ENCODE data around the gene KAT2B.
"Not testable (repeated sequence)": the region's sequence is repeated elsewhere in the genome, so short reads cannot be mapped to it uniquely, and the experiment has no call there.

KAT2B gene

DNA sequence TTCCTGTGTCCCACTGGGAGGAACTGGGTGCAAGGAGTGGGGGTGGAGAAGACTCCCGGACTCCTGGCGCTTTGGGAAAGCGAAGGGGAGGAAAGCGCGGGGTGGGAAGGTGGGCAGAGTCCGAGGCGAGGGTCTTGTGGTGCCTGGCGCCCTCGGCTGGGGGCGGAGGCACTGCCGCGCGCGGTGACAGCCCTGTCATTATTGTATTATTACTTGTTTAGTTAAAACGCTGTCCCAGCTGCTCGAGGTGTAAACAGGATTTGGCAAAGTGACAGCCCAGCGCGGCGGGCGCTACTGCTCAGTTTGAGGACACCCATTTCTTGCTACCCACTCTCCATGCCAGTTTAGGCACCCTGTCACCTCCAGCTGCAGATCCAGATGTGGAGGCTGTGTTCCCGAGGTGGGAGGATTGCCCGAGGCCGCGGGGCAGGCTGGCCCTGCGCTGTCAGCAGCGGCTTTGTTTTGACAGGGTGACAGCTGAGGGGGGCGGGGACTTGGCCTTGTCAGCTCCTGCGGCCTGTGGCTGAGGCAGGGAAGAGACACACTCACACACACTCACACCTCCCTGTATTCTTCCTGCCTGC, 1.0 kb downstream of the KAT2B start:
- peak; percentile 55 to 75 for DNase-seq (ENCODE audit: low read depth in 2 of 2)

DNA sequence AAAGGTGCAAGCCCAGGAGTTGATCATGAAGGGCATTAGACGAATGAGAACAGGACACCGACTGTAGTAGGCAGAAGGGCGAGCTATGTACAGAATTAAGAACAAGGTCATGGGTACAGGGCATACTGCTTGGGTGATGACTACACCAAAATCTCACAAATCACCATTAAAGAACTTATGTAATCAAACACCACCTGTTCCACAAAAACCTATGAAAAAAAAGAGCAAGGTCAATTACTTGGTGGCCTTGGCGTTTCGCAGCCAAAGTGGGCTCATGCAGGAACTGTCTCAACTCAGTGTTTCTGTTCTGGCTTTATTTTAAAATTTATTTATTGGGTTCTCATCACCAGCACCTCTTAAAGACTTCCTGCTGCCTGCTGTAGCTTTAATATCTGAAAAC, 2.1 kb downstream of the KAT2B start:
- DNase-seq (ENCODE audit: low read depth in 2 of 2), result no peak

DNA sequence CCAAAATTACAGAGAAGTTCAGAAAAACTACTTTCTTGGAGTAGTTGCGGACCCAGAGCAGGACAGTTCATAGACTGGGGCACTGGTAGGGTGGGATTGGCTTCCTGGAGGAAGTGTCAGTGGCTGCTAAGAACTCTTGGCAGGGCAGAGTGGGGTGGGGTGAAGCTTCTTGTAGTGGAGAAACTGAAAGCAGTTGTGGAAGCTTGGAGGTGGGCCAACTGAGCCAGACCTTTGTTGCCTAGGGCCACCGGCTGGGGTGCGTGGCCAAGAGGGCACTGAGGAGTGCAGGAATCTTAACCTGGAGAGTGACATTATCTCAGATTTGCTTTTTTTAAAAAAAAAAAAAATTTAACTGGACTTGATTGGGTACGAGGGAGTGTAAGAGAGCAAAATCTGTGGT, 3.1 kb downstream of the KAT2B start:
- no peak for DNase-seq (ENCODE audit: low read depth in 2 of 2)

DNA sequence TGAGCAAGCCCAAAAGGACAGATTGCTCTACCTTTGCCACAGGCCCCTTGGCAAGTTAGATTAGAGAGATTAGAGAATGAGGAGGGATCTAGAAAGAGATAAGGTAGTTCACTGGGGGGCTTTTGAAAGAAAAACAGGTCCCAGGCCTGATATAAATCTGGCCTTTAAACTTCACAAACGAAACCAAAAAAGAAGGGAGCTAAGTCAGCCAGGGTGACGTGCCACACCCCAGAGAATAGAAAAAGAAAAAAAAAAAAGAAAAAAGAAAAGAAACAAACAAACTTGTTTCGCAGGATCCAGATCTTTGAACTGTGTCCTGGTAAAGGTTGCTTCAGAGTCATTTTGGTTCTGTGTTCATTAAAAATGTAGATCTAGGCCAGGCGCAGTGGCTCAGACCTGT, 3.6 kb downstream of the KAT2B start:
- no peak for DNase-seq (ENCODE audit: low read depth in 2 of 2)

DNA sequence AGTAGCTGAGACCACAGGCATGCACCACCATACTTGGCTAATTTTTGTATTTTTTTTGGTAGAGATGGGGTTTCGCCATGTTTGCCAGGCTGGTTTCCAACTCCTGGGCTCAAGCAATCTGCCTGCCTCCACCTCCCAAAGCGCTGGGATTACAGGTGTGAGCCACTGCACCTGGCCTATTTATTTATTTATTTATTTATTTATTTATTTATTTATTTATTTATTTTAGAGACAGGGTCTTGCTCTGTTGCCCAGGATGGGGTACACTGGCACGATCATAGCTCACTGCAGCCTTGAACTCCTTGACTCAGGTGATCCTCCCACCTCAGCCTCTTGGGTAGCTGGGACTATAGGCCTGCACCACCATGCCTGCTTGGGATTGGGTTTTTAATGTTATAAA, 4.9 kb downstream of the KAT2B start:
- DNase-seq (ENCODE audit: low read depth in 2 of 2), result not testable (repeated sequence)

DNA sequence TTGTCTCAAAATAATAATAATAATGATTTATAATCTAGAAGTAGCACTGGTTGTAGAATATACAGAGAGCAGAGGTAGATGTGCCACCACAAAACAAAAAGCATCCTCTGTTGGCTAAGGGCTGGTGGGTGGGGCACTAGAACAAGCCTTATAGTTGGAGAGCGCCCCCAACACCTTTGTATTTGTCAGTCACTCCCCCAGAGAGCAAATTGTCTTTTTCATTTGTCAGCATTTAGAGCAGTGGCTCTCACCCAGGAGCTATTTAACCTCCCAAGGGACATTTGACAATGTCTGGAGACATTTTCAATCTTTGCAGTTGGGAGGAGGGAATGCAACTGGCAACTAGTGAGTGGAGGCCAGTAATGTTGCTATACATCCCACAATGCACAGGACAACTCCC, 6.3 kb downstream of the KAT2B start:
- DNase-seq (ENCODE audit: low read depth in 2 of 2), result no peak

DNA sequence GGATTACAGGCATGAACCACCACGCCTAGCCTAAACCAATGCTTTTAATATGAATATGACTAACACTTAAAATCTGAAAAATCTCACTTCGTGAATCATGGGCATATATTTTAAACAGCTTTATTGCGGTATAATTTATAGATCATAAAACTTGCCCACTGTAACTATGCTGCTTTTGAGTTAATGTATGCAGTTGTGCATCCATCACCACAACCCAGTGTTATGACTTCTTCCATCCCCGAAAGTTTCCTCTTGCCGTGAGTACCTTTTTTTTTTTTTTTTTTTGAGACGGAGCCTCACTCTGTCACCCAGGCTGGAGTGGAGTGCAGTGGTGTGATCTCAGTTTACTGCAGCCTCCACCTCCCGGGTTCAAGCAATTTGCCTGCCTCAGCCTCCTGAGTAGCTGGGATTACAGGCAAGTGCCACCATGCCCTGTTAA, 7.1 kb downstream of the KAT2B start:
- DNase-seq (ENCODE audit: low read depth in 2 of 2), result no peak

DNA sequence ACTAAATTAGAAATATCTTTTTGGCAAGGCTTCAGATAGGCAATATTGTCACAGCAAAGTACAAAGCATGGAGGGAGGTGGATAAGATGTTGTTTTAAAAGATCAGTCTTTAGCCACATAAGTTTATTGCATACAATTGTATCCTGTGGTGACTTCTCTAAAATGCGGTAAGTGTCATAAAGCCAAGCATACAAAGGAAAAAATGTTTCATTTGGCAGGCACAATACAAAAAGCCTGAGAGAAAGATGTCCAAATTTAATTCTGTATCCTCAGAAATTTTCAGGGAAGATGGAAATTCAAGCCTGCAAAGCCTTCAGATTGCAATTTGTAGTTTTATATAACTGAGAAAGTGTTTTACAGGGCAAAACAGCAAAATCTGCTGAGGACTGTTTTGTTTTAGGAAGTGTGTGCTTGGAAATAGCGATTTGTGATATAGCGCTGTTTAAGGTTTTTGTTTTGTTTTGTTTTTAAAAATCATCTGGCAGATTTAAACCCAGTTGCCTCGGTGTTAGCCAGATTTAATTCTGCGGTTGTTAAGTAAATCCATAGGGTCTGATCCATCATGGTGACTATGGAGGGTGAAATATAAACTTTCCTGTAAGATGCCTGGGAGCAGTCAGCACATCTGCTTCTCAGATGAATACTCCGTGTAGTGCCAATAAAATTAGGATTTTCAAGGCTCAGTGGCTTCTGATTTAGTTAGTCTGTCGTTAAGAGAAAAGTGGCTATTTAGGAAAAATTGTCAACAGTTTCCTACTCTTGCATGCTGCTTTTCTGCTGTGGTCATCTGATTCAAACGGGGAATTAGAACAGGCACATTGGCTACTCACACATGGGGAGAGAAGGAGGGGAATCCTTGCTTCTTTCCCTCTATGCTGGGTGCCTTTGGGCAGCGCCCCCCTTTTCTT, 8.0 kb downstream of the KAT2B start:
- no peak for DNase-seq (ENCODE audit: low read depth in 2 of 2)

DNA sequence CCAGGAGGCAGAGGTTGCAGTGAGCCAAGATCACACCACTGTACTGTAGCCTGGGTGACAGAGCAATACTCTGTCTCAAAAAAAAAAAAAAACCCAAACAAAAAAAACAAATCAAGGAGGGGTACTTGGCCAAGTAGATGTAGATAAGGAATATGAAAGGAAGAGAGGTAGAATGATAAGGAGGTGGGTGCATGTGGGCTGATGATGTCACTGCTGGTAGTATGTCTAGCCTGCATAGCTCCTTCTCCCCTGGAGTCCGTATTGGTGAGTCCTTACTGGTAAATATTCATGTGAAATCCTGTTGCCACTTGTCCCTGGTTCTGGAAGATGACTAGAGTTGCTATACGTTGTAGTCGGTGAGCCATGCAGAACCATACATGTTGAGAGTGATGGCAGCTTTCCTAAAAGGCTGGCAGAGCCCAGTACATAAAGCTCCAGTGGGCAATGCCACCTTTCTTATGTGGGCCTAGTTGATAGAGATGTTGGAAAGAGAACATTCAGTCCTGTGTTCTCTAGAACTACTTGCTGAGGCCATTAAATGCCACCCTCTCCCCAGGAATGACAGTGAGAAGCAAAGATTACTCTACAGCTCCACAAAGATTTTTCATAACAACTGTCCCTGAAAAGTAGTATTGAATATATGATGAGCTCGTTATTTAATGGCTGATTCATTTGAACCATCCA, 11.0 kb downstream of the KAT2B start:
- no peak for DNase-seq (ENCODE audit: low read depth in 2 of 2)

DNA sequence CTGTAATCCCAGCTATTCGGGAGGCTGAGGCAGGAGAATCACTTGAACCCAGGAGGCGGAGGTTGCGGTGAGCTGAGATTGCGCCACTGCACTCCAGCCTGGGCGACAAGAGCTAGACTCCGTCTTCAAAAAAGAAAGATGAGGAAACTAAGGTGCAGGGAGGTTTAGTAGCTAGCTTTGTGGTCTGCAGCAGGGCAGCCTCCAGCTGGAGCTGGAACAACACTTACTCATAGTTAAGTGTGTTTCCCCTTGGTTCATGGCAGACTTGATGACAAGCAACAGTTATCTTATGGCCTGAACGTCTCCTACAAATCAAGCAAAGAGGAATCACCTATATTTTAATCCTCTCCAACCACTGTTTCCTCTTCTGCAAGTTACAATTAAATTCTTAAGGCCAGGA, 12.6 kb downstream of the KAT2B start:
- DNase-seq (ENCODE audit: low read depth in 2 of 2), result no peak

DNA sequence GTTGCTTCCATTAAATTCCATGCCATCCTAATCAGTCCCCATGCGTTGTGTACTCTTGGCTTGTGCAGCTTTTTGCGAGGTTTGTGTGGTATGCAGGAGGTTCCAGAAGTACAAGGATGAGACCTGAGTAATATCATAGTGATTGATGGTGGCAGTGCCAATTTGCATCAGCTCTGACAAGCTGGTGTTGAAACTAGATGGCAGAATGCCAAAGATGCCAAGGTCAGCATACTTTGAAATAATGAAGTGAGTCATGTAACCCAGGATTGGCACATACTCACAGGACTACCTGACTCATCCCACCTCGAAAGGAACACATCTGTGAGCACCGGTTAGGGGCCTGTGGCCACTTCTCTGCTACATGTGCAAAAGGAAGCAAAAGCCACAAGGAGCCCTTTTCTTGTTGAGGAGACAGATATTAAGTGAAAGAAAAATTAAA, 14.3 kb downstream of the KAT2B start:
- DNase-seq (ENCODE audit: low read depth in 2 of 2), result peak; percentile 61 to 77

DNA sequence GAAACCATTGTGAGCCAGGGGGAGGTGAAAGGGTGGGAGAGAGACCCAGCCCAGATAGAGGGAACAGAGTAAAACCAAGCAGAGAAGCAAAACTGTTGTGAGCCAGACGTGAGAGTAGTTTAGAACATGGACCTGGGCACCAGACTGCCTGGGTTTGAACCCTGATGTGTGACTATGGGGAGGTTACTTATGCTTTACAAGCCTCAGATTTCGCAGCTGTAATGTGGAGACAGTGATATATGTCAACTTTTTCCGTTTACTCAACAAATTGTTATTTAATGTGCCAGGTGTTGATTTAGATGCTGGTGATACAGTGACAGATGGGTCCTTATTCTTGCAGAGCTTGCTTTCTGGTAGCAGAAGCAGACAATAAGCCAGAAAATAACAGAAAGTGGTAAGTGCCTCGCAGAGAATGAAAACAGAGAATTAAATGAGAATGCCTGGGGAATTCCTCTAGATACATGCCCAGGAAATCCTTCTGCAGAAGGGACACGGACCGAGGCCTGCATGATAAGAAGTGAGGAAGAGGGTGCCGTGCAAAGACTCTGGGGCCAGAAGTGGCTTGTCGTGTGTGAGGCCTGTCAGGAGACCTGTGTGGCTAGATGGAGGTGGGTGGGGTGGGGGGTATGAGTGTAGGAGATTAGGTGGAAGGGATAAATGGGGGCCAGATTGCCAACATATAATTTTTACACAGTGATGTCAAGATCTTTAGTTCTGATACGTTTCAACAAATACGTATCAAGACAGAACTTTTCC, 15.0 kb downstream of the KAT2B start:
- DNase-seq (ENCODE audit: low read depth in 2 of 2), result no peak

DNA sequence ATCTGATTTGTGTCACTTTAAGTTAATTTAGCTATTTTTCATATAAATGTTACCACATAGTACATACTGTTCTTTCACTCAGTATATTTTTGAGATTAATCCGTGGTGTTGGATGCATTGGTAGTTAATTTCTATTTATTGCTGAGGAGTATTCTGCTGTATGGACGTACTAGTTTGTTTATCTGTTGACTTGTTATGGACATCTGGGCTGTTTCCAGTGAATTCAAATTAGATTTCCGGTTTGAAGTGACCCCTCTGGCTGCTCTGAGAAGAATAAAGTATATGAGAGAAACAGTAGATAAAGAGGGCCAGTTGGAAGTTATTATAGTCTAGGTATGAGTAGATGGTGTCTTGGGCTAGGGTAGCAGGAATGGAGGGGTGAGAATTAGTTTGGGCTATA, 15.6 kb downstream of the KAT2B start:
- DNase-seq (ENCODE audit: low read depth in 2 of 2), result no peak

DNA sequence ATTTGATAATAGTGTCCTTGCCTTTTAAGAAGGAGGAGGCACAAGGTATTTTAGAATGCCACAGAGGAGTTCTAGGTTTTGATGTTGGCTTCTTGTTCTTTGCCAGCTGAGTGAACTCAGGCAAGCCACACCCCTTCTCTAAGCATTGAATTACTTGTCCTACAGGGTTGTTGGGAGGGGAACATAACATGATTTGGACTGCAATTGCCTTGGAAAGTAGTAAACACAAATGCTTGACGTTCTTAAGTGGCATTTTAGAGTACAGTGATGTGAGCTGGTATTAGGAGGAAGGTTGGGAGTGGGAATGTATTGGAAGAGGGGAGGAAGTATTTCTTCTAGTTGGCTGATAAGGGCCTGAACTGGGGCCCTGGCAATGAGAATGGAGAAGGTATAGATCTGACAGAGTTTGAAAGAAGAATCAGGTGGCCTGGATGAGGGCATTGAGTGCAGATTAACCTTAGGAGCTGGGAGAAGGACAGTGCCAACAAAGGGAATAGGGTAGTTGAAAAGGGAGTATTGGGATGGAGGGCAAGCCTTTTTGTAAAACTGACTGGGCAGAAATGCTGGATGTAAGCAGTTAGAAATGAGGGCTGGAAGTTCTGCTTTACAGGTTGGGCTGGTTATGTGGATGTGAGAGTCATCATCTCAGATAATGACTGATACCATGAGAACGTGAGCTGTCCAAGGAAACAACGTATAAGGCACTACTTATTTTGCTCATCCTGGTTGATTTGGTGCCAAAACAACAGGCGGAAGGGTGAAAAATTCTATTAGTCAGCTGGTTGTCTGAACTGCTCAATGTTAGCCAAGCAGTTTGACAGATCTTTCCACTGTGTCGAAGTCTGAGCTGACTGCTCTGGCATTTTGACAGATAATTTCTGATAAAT, 16.7 kb downstream of the KAT2B start:
- DNase-seq (ENCODE audit: low read depth in 2 of 2), result no peak

DNA sequence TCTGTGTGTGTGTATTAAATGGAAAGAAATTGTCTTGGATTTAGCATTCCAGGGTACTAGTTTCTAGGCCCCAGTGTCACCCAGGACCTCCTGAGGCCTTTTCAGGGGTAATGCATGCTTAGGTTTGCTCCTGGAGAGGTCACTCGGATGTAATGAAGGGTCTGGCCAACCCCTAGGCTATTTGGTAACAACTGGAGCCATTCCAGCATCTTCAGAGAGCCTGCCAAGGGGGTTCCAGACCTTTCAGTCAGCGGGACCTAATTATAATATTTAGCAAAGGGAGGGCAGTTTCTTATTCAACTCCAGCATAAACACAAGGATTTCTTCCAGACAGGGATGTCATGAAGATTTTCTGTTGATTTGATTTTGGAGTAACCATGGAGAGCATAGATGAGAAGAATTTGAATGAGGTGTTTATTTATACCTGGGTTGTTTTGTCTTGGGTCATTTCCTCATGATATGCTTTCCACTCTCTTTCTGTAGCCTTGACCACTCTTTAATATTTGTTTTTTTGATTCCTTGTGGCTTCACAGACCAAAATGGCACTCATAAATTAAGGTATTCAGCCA, 17.4 kb downstream of the KAT2B start:
- no peak for DNase-seq (ENCODE audit: low read depth in 2 of 2)

DNA sequence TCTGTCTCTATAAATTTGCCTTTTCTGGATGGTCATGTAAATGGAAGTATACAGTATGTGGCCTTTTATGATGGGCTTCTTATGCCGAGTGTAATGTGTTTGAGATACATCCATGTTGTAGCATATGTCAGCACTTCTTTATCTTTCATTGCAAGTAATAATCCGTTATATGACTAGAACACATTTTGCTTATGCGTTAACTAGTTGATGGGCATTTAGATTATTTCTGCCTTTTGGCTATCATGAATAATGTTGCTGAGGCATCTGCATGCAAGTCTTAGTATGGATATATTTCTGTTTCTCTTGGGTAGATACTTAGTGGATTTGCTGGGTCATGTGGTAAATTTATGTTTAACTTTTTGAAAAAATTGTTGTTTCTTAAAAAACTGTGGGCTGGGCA, 19.7 kb downstream of the KAT2B start:
- DNase-seq (ENCODE audit: low read depth in 2 of 2), result no peak

DNA sequence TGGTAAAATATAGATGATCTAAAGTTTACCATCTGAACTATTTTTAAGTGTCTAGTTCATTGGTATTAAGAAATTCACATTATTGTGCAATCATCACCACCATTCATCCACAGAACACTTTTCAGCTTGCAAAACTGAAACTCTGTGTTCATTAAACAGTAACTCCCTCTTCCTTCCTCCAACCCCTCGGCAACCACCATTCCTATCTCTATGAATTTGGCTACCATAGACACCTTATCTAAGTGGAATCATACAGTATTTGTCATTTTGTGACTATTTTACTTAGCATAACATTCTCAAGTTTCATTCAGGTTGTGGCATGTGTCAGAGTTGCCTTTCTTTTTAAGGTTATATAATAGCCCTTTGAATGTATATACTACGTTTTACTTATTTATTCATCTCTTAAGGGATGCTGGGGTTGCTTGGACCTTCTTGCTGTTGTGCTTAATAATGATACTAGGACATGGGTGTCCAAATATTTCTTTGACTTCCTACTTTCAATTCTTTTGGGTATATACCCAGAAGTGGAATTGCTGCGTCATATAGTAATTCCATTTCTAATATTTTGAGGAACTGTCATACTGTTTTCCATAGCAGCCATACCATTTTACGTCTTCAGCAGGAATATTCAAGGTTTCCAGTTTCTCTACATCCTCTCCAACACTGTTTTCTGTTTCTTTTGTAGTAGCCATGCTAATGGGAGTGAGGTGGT, 20.9 kb downstream of the KAT2B start:
- DNase-seq (ENCODE audit: low read depth in 2 of 2), result peak in 1 of 2 donors; percentile 19

DNA sequence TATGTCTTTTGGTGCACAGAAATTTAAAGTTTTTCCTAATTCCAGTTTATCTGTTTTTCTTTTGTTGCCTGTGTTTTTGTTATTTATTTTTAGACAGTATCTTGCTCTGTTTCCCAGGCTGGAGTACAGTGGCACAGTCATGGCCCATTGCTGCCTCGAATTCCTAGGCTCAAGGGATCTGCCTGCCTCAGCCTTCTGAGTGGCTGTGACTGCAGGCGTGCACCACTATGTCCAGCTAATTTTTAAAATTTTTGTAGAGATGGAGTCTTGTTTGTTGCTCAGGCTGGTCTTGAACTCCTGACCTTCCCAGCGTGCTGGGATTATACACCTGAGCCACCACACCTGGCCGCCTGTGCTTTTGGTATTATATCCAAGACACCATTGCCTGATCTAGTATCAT, 22.8 kb downstream of the KAT2B start:
- DNase-seq (ENCODE audit: low read depth in 2 of 2), result no peak

DNA sequence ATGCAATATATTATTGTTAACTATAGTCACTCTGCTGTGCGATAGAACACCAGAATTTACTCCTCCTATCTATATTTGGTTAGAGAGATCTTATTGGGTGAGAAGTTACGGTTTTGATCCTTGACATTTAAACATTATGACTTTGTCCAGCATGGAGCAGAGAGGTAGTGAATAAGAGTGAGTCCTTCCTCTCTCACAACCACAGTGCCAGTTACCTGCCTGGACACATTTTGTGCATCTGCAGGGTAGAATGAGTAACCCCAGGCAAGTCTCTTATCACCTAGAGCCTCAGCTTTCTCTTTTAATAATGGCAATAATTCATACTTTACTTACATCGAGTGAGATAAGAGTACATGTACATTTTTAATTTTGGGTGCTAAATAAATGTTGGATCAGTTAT, 24.1 kb downstream of the KAT2B start:
- DNase-seq (ENCODE audit: low read depth in 2 of 2), result no peak

All from stimulated activated CD4-positive, alpha-beta T cell treated with anti-CD3 and anti-CD28 coated beads, Interleukin-15, amount 100 ng/mL, for 48 hours (primary cell).